BE2C (cell line): Measurements from ENCODE around the gene ANO6.
A peak's percentile ranks its signal among the peaks of the same experiment; 100 is the strongest.

ENCODE experiments used
- DNase-seq: peaks from one replicate; pipeline ENCODE4 v3.0.0-alpha.2; 2020
- H3K27me3 ChIP-seq: fragments of 250-450 bp; sonication (Bioruptor Pico); 2 replicates; pipeline ENCODE4 v1.5.1; 2020; ENCODE audit warnings: mild to moderate bottlenecking
- H3K36me3 ChIP-seq: fragments of 250-450 bp; sonication (Bioruptor Pico); 2 replicates; pipeline ENCODE4 v1.5.1; 2020; ENCODE audit warnings: mild to moderate bottlenecking
- H3K4me1 ChIP-seq: fragments of 250-450 bp; sonication (Bioruptor Pico); 2 replicates; pipeline ENCODE4 v1.5.1; 2020
- H3K4me3 ChIP-seq: 2 replicates; pipeline ENCODE4 v1.5.1; 2011; ENCODE audit warnings: low read depth, low read length
- H3K9me3 ChIP-seq: fragments of 250-450 bp; sonication (Bioruptor Pico); 2 replicates; pipeline ENCODE4 v1.5.1; 2020
- CTCF ChIP-seq: IDR thresholded peaks from 2 replicates; pipeline ENCODE4 v1.5.1; 2012; ENCODE audit warnings: mild to moderate bottlenecking, low read depth, low read length

The ANO6 gene

GRCh38 chr12:45279931-45280830 lies 64.3 kb downstream of the ANO6 start:
- no peak for TF ChIP-seq CTCF
- no peak for DNase-seq
- H3K36me3 ChIP-seq: peaks cover 8% of the 10 kb centered on the region; the same call in 1 of the 2 replicates
- H3K27me3 ChIP-seq: no peaks in the 10 kb centered on the region
- H3K4me1 ChIP-seq: peaks cover 25% of the 10 kb centered on the region
- no peak overlapping the region for H3K4me3 ChIP-seq
- no peaks in the 10 kb centered on the region for H3K9me3 ChIP-seq

GRCh38 chr12:45281994-45282393 lies 66.1 kb downstream of the ANO6 start:
- TF ChIP-seq CTCF: no peak
- no peak for DNase-seq
- H3K36me3 ChIP-seq: peaks cover 8% of the 10 kb centered on the region; the same call in 1 of the 2 replicates
- no peaks in the 10 kb centered on the region for H3K27me3 ChIP-seq
- no peak overlapping the region for H3K4me3 ChIP-seq
- H3K4me1 ChIP-seq: peaks cover 18% of the 10 kb centered on the region
- no peaks in the 10 kb centered on the region for H3K9me3 ChIP-seq

GRCh38 chr12:45282411-45282810 lies 66.5 kb downstream of the ANO6 start:
- H3K9me3 ChIP-seq: no peaks in the 10 kb centered on the region
- H3K36me3 ChIP-seq: peaks cover 8% of the 10 kb centered on the region; the same call in 1 of the 2 replicates
- no peak overlapping the region for H3K4me3 ChIP-seq
- TF ChIP-seq CTCF: no peak
- peaks cover 17% of the 10 kb centered on the region for H3K4me1 ChIP-seq
- DNase-seq: no peak
- no peaks in the 10 kb centered on the region for H3K27me3 ChIP-seq

- Histone ChIP-seq H3K9me3 (no peaks in the 10 kb centered on the region), H3K4me1 (peaks cover 17% of the 10 kb centered on the region), H3K36me3 (peaks cover 8% of the 10 kb centered on the region; the same call in 1 of the 2 replicates), H3K27me3 (no peaks in the 10 kb centered on the region), H3K4me3 (no peak overlapping the region)
- TF ChIP-seq CTCF: peak; percentile 34
- DNase-seq: no peak
Observed at GRCh38 chr12:45284096-45284901, 68.4 kb downstream of the ANO6 start.

- Histone ChIP-seq H3K4me3 (no peak overlapping the region), H3K9me3 (no peaks in the 10 kb centered on the region), H3K36me3 (peaks cover 8% of the 10 kb centered on the region; the same call in 1 of the 2 replicates), H3K27me3 (no peaks in the 10 kb centered on the region), H3K4me1 (peaks cover 17% of the 10 kb centered on the region)
- TF ChIP-seq CTCF: no peak
- DNase-seq: no peak
Observed at GRCh38 chr12:45285717-45286116, 69.8 kb downstream of the ANO6 start.
